NCI-H2171 treated with DMSO at 0.1 percent for 48 hours (cell line): ENCODE results near the gene SCT.

Source experiments
- DNase-seq: peaks from one replicate; lab custom pipeline; 2025; lab: John Stamatoyannopoulos, UW

Gene SCT

DNA sequence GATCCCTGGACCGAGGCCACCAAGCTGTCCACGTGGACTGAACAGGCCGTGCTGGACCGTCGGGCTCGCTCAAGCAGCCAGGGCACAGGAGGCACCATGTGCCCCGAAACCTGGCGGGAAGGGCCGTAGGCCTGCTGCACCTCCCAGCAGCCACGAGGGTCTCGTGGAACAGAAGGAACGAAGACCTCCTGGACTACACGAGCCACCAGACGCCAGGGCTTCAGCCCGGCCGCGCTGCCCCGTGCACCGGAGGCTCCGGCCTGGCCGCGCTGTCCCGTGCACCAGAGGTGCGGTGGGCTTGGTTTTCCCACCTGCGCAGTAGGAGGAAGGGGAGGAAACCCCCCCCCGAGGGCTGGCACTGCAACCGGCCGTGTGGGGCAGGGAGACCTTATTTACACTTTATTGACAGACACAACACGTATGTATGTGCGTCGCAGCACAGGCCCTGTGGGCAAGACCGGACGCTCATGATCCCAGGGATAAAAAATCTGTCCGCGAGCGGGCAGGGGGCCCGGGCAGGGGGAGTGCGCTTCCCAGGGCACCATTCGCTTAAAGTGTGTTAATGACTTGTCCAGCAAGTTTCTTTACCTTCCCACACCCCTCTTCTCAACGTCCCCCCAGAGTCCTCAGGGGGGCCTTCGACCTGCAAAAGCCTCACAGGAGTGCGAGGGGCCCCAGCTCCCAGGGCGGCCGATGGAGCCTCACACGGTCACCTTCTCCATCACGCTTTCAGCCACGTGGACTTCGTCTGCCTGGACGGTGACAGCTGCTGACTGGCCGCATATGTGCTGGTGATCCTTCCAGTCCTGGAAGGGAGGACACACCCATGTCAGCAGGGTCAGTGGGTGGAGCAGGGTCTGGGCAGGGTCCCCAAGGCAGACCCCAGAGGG, 17.1 kb upstream of the SCT start:
- no peak for DNase-seq

DNA sequence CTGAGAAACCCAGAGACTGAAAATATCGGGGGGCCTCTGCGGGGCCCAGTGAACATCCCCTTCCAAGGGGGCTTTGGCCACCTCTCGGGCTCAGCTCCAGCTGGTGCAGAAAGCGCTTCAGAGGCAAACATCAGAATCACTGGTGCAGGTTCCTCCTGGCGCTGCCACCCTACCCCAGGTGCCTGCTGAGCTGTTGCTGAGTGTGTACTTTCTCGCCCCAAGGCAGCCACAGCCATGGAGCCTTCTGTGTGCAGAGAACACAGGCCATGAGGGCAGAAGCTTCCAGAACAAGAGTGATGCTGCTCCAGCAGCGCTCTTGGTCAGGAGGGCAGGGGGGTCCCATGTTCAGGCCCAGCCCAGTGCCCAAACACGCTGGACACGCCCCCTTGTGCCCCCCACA, 16.4 kb upstream of the SCT start:
- DNase-seq = no peak

DNA sequence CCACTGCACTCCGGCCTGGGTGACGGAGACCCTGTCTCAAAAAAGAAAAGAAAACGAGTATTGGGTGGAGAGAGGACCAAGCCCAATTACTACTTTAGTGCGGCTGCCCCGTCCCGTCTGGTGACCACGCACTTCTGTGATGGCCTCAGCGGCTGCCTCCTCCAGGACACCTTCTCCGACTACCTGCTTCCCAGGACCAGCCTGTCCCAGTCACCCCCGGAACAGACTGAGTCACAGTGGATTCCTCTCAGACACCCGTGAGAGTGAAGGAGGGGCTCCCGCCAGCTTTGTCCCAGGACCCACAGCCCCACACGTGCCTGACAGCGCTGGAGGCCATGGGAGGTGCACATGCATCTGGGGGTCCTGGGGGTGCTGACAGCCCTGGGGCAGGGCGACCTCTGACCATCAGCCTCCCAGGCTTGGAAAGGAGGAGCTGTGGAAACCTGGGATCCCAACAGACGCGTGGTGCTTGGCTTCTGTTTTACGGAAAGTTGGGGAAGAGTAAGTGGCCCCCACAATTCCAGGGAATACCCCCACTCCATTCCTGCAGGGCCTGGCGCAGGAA, 14.9 kb upstream of the SCT start:
- DNase-seq = no peak

DNA sequence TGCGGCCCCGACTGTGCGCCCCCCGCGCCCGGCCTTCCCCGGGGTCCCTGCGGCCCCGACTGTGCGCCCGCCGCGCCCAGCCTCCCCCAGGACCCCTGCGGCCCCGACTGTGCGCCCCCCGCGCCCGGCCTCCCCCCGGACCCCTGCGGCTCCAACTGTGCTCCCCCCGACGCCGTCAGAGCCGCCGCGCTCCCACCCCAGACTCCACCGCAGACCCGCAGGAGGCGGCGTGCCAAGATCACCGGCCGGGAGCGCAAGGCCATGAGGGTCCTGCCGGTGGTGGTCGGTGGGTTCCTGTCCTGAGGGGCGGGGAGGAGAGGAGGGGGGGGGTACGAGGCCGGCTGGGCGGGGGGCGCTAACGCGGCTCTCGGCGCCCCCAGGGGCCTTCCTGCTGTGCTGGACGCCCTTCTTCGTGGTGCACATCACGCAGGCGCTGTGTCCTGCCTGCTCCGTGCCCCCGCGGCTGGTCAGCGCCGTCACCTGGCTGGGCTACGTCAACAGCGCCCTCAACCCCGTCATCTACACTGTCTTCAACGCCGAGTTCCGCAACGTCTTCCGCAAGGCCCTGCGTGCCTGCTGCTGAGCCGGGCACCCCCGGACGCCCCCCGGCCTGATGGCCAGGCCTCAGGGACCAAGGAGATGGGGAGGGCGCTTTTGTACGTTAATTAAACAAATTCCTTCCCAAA, 13.2 kb upstream of the SCT start:
- DNase-seq = no peak

DNA sequence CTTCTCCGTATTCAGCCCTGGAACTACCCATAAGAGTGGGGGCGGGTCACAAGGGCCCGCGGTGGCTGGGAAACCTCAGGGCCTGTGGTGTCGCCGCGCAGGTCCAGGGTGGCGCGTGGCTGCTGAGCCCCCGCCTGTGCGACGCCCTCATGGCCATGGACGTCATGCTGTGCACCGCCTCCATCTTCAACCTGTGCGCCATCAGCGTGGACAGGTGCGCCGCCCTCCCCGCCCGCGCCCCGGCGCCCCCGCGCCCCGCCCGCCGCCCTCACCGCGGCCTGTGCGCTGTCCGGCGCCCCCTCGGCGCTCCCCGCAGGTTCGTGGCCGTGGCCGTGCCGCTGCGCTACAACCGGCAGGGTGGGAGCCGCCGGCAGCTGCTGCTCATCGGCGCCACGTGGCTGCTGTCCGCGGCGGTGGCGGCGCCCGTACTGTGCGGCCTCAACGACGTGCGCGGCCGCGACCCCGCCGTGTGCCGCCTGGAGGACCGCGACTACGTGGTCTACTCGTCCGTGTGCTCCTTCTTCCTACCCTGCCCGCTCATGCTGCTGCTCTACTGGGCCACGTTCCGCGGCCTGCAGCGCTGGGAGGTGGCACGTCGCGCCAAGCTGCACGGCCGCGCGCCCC, 12.5 kb upstream of the SCT start:
- no peak for DNase-seq

DNA sequence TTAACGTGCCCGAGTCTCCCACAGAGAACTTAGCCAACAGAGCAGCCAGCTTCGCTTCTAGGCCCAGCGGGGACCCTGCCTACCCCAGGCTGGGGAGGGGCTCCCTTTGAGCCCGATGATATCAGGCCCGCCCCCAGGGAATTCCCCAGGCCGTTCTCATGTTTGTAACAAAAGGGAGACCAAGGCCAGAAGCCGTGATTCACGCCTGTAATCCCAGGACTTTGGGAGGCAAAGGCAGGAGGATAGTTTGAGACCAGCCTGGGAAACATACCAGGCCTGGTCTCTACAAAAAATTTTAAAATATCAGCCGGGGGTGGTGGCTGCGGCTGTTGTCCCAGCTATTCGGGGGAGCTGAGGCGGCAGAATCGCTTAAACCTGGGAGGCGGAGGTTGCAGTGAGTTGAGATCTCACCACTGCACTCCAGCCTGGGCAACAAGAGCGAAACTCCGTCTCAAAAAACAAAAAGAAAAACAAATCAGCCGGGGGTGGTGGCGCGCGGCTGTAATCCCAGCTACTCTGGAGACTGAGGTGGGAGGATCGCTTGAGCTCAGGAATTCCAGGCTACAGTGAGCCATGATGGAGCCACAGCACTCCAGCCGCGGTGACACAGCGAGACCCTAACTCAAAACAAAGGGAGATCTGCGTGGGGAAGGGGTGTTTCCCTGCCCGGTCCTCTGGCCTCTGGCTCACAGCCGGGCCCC, 11.8 kb upstream of the SCT start:
- no peak for DNase-seq

DNA sequence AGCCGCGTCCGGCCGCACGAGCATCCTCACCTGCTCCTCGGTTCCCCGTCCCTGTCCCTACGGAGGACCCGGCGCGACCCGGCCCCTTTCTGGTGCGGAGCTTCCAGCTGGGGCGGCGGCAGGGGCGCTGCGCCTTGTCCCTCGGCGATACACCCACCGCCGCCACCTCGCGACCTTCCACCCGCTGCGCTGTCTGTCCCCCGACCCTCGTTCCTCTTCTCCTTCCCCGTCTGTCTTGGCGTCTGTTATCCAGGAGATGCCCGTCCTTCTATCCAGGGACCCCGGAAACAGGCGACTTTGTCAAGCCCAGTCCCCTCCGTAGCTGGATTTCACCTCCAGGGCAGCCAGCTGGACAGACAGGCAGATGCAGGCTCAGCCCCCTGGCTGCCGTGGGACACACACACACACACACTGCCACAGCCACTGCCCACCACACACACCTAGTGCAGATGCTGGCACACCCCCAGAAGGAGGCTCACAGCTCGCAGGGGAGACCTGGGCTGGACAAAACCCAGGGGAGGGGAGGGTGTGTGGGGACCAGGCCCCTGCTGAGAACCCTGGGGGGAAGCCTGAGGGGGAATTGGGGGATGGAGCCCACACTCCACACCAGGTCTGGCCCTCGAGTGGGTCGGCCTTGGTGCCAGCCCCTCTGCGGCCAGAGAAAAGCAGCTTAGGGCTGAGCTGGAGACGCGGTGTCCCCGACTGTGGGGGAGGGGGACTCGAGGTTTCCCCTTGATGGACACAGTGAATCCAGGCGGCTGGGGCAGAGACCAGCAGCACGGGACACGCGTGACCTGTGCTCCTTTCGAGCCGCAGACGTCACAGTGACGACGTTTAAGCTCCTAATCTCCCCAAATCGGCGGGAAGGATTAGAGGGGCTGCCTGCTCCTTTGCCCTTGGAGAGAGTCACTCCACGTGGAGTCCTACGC, 10.9 kb upstream of the SCT start:
- no peak for DNase-seq

DNA sequence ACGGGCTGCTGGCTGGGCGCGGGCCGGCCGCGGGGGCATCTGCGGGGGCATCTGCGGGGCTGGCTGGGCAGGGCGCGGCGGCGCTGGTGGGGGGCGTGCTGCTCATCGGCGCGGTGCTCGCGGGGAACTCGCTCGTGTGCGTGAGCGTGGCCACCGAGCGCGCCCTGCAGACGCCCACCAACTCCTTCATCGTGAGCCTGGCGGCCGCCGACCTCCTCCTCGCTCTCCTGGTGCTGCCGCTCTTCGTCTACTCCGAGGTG, 10.3 kb upstream of the SCT start:
- DNase-seq = no peak

DNA sequence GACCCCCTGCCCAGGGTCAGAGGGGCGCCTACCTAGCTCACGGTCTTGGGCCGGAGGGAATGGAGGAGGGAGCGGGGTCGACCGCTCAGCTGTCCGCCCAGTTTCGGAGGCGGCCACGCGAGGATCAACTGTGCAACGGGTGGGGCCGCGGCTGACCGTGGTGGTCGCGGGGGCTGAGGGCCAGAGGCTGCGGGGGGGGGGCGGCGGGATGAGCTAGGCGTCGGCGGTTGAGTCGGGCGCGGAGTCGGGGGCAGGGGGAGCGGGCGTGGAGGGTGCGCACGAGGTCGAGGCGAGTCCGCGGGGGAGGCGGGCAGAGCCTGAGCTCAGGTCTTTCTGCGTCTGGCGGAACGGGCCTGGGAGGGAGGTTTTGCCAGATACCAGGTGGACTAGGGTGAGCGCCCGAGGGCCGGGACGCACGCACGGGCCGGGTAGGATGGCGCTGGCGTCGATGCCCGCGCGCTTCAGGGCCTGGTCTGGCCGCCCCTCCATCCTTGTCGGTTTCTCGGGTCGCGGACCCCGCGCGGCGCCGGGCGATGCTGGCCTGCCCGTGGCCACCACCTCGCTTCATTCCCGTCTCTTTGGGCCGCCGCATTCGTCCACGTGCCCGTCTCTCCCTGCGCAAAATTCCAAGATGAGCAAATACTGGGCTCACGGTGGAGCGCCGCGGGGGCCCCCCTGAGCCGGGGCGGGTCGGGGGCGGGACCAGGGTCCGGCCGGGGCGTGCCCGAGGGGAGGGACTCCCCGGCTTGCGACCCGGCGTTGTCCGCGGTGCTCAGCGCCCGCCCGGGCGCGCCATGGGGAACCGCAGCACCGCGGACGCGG, 9.7 kb upstream of the SCT start, which contains the start of gene DRD4:
DRD4 (plus strand) TSS at position 759 of the 822 bp plus-strand sequence; CDS start at position 795, 36 bp downstream.
- no peak for DNase-seq

DNA sequence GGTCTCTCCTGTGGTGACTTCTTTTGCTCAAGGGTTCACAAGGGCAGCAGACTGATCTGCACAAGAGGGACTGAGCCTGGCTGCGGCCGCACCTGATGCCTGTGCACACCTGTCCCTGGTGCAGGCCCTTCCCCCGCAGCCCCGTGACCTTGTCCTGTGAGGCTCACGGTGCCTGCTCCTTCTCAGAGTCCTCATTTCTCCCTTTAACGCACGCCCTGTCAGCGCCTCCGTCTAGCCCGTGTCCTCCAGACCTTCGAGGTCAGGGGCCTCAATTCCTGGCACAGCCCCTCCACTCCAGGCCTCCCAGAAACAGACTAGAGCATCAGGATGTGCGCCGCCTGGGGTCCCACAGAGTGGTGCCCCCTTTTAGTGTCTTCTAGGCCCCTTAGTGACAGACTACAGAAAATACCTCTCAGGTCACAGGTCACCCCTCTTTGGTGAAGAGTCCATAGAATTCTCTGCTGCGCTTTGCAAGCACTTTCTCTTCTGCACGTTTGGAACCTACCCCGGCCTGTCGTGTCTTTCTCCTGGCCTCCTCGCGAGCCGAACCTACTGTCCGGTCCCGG, 9.0 kb upstream of the SCT start:
- DNase-seq = no peak

DNA sequence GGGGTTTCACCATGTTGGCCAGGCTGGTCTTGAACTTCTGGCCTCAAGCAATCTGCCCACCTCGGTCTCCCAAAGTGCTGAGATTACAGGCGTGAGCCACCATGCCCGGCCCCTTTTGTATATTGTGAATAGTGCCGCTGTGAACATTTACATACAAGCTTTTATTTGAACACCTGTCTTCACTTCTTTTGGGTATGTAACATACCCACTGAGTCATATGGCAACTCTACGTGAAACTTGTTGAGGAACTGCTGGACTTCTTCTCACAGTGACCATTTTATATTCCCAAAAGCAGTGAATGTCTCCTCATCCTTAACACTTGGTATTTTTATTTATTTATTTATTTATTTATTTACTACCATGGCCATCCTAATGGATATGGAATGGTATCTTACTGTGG, 3.9 kb upstream of the SCT start:
- no peak for DNase-seq

DNA sequence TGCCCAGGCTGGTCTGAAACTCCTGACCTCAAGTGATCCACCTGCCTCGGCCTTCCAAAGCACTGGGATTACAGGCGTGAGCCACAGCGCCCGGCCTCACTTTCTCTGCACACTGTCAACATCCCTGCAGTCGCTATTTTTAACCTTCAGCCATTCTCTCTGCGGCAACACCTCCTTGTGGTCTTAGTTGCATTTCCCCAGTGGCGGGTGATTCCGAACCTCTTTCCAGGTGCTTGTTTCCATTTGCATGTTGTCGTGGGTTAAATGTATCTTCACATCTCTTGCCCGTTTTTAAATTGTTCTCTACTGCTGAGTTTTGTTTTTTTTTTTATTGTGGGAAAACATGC, 2.2 kb upstream of the SCT start:
- no peak for DNase-seq

DNA sequence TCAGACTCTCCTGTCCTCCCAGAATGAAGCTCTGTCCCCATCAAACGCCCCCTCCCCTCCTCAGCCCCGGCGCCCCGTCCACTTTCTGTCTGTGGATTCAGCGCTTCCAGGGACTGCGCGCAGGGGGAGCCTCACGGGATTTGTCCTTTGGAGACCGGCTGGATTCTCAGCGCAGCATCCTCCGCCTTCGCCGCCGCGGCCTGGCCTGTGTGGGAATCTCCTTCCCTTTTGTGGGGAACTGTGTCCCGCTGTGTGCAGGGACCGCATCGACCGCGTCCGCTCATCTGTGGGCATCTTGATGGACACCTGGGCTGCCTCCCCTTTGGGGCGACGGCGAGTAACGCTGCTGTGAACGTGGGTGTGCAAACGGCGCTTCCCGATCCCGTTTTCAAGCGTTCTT, 1.1 kb upstream of the SCT start:
- no peak for DNase-seq

DNA sequence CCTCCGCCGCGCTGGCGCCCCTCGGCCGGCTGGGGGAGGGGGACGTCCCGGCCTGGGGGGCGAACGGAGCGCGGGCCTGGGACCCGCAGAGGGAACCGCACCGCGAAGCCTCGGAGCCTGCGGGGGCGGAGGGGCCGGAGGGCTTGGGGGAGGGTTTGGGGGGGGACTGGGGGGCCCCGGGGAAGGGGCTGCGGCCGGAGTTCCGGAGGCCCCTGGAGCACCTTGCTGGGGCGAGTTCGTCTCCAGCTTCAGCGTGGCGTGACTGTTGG, 261 bp upstream of the SCT start:
- no peak for DNase-seq

DNA sequence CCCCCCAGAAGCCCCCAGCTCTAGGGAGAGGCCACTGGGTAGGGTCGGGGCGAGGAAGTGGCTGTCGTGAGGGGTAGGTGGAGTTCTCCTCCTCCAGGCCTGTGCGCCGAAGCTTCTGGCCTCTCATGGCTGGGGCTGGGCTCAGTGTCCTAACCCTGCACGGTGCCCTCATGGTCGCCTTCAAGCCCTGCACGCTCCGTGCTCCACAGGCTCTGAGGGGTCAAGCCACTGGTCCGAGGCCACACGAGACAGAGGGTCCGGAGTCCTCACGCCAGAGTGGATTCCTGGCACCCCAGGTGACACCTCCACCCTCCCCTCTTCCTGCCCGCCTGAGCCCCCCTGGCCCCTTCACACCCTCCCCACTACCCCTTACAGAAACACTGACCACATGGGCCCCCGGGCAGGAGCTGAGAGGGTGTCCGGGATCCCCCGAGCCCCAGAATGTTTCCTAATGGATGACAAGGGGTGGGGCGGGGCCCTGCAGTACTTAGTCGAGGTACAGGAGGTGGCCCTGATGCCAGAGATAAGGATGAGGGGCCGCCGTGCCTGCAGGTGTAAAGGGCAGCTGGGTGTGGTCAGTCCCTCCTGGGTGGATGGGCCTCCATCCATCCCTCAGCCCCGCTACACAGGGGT, 1.2 kb downstream of the SCT start:
- DNase-seq = no peak

DNA sequence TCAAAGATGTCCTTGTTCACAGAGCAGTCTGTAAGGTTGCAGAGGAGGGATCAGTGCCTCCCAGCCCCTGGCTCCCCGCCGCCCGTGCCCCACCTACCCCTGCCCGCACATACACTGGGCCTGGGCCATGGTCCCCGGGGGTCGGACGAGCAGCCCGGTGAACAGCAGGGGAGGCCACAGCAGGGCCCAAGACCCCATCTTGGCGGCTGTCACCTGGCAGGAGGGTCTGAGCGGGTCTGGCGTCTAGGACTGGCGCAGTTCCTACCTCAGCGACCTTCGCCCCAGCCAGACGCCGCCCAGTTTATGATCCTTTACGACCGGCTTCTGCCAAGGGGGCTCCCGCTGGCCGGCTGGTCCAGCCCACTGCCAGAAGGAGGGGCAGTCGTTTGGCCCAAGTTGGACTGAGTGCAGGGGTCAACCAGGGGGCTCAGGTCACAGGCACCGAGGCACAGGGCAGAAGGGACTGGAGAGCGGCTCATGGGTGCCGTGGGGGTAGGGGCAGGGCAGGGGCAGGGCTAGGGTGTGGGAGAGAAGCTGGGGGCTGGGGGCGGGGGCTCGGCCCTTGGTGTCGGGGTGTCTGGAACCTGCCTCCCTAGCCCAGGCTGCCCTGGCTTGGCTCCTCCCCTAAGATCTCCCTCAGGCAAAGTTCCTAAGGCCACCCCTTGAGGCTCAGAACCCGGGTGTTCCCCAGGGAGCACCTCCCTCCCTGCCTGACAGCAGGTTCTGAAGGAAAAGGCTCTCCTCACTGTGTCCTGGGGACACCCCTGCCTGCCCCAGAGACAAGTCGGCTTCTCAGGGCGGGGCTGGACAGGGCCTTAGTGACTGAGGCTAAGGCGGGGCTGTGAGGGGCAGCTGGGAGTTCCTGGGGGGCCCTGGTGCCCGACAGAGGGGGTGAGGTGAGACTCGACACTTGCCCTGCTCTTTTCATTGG, 2.0 kb downstream of the SCT start, which contains the start of gene CDHR5:
CDHR5 (minus strand) TSS at position 251 of the 931 bp plus-strand sequence; CDS start at position 198, 53 bp downstream.
- no peak for DNase-seq

DNA sequence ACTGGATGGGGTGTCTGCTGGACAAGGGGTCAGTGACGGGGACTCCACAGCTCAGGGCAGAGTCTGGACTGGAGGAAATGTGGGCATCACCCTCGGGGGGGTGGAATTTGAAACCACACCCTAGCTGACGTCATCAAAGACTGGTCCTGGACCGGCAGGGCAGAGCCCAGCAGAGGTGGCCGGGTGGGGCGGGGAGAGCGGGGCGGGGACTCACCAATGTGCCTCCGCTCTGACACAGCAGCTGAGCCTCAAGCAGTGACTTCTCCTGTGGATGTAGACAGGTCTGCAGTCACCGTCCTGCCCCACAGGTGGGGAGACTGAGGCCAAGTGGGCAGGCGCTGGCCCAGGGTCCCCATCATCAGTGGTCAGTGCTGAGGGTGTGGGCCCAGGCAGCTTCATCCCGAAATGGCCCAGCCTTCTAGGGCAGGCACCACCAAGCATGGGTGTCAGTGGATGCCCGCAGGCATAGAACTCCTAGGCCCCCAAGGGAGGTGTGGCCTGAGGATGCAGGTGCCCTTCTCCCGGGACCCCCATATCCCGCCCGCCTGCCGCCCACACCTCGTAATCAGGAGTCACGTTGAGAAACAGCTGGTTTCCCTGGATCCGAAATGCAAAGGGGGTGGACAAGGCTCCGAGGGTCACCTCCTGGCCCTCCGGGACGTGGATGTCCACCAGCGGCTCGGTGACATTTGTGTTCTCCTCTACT, 2.8 kb downstream of the SCT start:
- no peak for DNase-seq

DNA sequence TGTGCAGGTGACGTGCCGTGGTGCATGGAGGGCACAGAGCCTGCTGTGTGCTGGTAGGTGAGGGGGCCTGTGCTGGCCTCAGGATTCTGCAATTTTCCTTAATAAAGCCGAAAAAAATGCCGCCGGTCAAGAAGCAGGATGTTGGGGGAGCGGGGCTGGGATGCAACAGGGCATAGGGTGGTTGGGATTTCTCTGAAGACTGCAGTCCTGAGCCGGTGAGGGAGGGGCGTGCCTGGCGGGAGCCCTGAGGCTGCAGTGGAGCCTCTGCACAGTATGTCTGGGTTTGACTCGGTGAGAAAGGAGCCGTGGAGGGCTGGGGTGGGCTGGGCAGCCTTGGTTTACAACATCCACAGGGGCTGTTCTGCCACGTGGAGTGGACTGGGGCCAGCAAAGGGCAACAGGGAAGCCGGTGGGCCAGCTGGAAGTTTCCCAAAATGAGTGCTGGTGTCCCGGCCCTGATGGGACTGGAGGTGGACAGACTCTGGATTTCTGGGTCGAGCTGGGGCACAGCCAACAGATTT, 3.6 kb downstream of the SCT start:
- no peak for DNase-seq
